PC-3 (cell line): ENCODE results near the gene MT1X.

ENCODE experiments used
- CTCF ChIP-seq: fragments of 300-600 bp; sonication (generic); conservative IDR thresholded peaks from 2 replicates; pipeline ENCODE4 v1.5.1; 2017; ENCODE audit warnings: antibody characterized with exemption, low read depth, mild to moderate bottlenecking, low read length
- EZH2 ChIP-seq: fragments of 300-600 bp; sonication (generic); IDR thresholded peaks from one replicate; pipeline ENCODE4 v1.6.1; 2017; ENCODE audit warnings: antibody characterized with exemption, mild to moderate bottlenecking, low read length; ENCODE audit not compliant: unreplicated experiment
- EZH2phosphoT487 ChIP-seq: fragments of 300-600 bp; sonication (generic); IDR thresholded peaks from 2 replicates; pipeline ENCODE4 v1.6.1; 2018; ENCODE audit warnings: mild to moderate bottlenecking, antibody characterized with exemption, low read length, borderline replicate concordance

GRCh38 chr16:56634715-56635440 is 47.4 kb upstream of the MT1X start:
- TF ChIP-seq CTCF = no peak
- no peak for TF ChIP-seq EZH2phosphoT487
- no peak for TF ChIP-seq EZH2
